ENCODE results near the gene IGFBP4. TPM values are rescaled to one million over a fixed set of nuclear protein-coding genes. Genes with fewer than 3 reads are reported as not detected.

The IGFBP4 gene
- total and polyA plus RNA-seq, 7 donors, result 30.3 to 440 (median 242) TPM

DNA sequence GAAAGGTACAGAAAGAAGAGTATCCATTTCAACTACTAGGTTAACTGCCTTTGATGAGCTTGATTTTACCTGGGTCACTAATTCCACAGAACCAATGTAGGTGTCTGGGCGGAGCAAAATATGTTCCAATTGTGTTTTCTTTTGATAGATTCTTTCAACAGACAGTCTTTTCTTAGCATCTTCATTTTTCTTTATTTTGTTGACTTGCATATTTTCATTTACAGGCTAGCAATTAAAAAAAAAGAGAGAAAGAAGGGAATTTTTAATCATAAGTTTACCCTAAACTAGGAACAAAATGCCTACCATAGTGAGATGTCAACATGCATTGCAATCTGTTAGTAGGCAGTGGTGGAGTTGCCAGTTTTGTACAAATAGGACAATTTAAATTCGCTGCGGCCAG is 26.6 kb upstream of the IGFBP4 start:
- no peaks in the 10 kb centered on the region for H3K36me3 ChIP-seq
- intact Hi-C loops (cut with DNase I), result loop anchor here (2.0 to 5.0 kb wide), 2 partner anchors 58 to 114 kb away; no protein-coding TSS in a partner anchor
- DNase-seq, result no peak
- H3K4me1 ChIP-seq, result peaks cover 0 to 17% (median 10%) of the 10 kb centered on the region in 4 donors
- no peaks in the 10 kb centered on the region for H3K9me3 ChIP-seq
- peak overlapping the region in 1 of 4 donors; percentile 59 for H3K4me3 ChIP-seq
- TF ChIP-seq EP300 (IDR thresholded peaks at IDR 0.05) (no peak), POLR2AphosphoS5 (IDR thresholded peaks at IDR 0.05) (no peak), POLR2A (IDR thresholded peaks at IDR 0.05) (no peak)
- TF ChIP-seq, protein P1, sequence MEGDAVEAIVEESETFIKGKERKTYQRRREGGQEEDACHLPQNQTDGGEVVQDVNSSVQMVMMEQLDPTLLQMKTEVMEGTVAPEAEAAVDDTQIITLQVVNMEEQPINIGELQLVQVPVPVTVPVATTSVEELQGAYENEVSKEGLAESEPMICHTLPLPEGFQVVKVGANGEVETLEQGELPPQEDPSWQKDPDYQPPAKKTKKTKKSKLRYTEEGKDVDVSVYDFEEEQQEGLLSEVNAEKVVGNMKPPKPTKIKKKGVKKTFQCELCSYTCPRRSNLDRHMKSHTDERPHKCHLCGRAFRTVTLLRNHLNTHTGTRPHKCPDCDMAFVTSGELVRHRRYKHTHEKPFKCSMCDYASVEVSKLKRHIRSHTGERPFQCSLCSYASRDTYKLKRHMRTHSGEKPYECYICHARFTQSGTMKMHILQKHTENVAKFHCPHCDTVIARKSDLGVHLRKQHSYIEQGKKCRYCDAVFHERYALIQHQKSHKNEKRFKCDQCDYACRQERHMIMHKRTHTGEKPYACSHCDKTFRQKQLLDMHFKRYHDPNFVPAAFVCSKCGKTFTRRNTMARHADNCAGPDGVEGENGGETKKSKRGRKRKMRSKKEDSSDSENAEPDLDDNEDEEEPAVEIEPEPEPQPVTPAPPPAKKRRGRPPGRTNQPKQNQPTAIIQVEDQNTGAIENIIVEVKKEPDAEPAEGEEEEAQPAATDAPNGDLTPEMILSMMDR (IDR thresholded peaks at IDR 0.05), result no peak
- 33 to 36% methylated on average over 3 of the region's 3 CpGs for WGBS, 2 donors
- H3K27me3 ChIP-seq, result no peaks in the 10 kb centered on the region
- H3K27ac ChIP-seq, result no peak overlapping the region

DNA sequence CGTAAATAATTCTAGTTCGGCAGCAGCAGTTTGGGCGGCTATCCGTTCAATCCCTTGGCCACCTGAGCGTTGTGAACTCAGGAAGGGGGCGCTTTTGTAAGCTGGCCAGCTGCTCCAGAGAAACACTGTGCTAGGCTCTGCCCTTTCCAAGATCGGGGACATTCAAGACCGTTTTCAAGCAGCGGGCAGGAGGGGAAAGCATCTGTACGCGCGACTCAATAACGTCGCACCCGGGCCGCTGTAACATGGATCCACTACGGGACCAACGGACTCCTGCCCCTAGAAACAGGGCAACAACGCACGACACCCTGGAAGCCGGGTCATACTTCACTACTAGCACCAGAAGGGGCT is 26.0 kb upstream of the IGFBP4 start:
- Histone ChIP-seq H3K4me1 (peaks cover 0 to 17% (median 10%) of the 10 kb centered on the region in 4 donors), H3K36me3 (no peaks in the 10 kb centered on the region), H3K4me3 (peak overlapping the region; percentile 33 to 59 (median 56)), H3K9me3 (no peaks in the 10 kb centered on the region), H3K27ac (peak overlapping the region in 2 of 4 donors; percentile 25 to 88), H3K27me3 (no peaks in the 10 kb centered on the region)
- no peak for TF ChIP-seq POLR2AphosphoS5 (IDR thresholded peaks at IDR 0.05)
- TF ChIP-seq, protein P1 (IDR thresholded peaks at IDR 0.05), result no peak
- no peak for TF ChIP-seq EP300 (IDR thresholded peaks at IDR 0.05)
- TF ChIP-seq POLR2A (IDR thresholded peaks at IDR 0.05), result no peak
- 0% methylated on average over 21 of the region's 21 CpGs for WGBS, 2 donors
- intact Hi-C loops (cut with DNase I), result loop anchor here (2.0 to 5.0 kb wide), 2 partner anchors 58 to 115 kb away; no protein-coding TSS in a partner anchor
- DNase-seq, result no peak

DNA sequence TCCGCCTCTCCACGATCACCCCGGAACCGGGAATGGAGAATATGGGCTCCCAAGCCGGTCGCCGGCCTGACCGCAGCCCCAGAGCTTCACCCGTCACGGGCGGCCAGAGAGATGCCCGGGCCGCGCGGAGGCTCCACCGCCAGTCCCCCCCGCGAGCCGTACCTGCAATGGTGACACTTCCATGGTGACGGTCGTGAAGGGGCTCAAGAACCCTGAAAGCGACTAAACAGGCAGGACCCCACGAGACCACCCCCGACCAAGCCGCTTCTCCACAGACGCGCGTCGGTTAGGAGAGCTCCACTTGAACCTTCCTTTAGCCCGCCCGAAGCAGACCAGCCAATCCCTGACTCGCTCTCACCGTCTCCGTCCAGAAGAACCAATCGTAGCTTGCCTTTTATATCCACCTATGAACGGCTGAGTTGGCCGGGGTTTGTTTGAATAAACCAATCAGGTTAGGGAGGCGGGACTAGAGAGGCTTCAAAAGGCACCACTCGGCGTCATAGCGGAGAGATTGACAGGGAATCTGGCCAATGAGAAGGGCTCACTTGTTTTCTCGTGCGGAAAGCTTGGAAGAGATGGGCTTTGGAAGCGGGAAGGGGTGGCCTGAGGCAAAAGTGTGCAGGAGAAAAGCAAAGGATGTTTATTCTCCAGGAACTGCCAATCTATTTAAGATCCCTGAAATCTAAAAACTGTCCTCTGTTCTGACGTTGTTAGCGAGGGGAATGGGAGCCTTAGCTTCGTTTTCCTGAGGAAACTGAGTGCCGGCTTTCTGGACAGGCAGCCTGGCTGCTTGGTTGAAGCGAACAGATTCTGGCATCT is 25.4 kb upstream of the IGFBP4 start, which contains the start of gene TOP2A:
Gene TOP2A, minus strand, starts transcription at position 288 of the 819 bp plus-strand sequence. Its CDS starts 105 bp downstream, at position 183.
- TF ChIP-seq EP300 (IDR thresholded peaks at IDR 0.05), result no peak
- peak in 1 of 4 donors; percentile 31 for TF ChIP-seq POLR2AphosphoS5 (IDR thresholded peaks at IDR 0.05)
- DNase-seq, result peak; percentile 99
- Histone ChIP-seq H3K4me1 (peaks cover 0 to 17% (median 10%) of the 10 kb centered on the region in 4 donors), H3K4me3 (peak within 1 kb of the TSS; percentile 36 to 59 (median 56)), H3K27ac (peak within 1 kb of the TSS; percentile 77 to 88 (median 80)), H3K36me3 (no peaks in the 10 kb centered on the region), H3K9me3 (no peaks in the 10 kb centered on the region), H3K27me3 (no peaks in the 10 kb centered on the region)
- intact Hi-C loops (cut with DNase I), result loop anchor here (2.0 to 5.0 kb wide), 2 partner anchors 59 to 116 kb away; no protein-coding TSS in a partner anchor
- WGBS, 2 donors, result 1% methylated on average over 49 of the region's 49 CpGs

DNA sequence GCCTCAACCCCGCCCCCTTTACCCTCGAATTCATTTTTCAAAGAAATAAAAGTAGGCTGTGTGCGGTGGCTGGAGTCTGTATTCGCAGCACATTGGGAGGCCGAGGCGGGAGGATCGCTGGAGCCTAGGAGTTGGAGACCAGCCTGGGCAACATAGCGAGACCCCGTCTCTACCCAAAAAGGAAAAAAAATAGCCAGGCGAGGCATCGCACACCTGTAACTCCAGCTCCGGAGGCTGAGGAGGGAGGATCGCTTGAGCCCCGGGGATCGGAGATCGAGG is 24.9 kb upstream of the IGFBP4 start:
- Histone ChIP-seq H3K4me3 (peak overlapping the region; percentile 36 to 59 (median 56)), H3K9me3 (no peaks in the 10 kb centered on the region), H3K27me3 (no peaks in the 10 kb centered on the region), H3K36me3 (no peaks in the 10 kb centered on the region), H3K27ac (peak overlapping the region; percentile 77 to 88 (median 80)), H3K4me1 (peaks cover 0 to 17% (median 10%) of the 10 kb centered on the region in 4 donors)
- no peak for DNase-seq
- WGBS, 2 donors, result 72 to 74% methylated on average over 16 of the region's 16 CpGs
- intact Hi-C loops (cut with DNase I), result loop anchor here (5.0 kb wide), 1 partner anchor 116 kb away; no protein-coding TSS in a partner anchor
- no peak for TF ChIP-seq EP300 (IDR thresholded peaks at IDR 0.05)
- TF ChIP-seq POLR2AphosphoS5 (IDR thresholded peaks at IDR 0.05), result no peak
- no peak for TF ChIP-seq POLR2A (IDR thresholded peaks at IDR 0.05)
- TF ChIP-seq, protein P1 (IDR thresholded peaks at IDR 0.05), result no peak

DNA sequence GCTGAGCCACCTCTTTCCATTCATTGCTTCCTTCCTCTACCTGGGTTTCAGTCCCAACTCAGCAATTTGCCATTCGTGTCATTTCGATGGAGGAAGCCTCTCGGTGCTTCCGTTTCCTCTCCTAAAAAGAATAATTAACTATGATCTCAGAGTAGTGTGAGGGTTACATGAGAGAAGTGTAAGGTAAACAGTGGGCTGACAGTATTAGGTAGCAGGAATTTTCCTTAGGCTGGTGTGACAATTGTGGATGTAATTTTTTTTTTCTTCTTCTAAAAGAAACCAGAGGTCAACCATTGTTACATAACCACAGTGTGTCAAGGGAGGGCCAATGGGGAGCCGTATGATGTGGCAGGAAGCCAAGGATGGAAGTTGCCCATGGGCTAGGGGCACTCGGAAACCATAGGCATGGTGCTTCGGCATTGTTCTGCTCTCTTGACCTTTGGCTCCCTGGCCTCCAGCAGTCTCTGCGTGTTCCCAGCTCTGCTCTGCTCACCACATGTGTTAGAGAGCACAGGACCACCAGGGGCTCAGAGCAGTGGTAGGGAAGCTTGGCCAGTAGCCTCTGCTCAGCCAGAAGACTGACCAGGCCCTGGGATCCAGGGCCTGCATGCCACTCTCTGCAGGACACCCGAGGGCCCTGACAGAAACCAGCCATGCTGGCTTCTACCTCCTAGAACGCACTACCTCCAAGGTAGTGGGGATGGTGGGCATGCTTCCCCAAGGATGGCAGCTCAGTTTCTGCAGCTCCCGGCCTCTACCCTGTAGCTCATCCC is 23.5 kb upstream of the IGFBP4 start:
- intact Hi-C loops (cut with DNase I), result loop anchor here (5.0 kb wide), 1 partner anchor 117 kb away; no protein-coding TSS in a partner anchor
- no peak for DNase-seq
- Histone ChIP-seq H3K27ac (no peak overlapping the region), H3K4me3 (no peak overlapping the region), H3K36me3 (no peaks in the 10 kb centered on the region), H3K27me3 (no peaks in the 10 kb centered on the region), H3K4me1 (peaks cover 0 to 17% (median 10%) of the 10 kb centered on the region in 4 donors), H3K9me3 (no peaks in the 10 kb centered on the region)
- 60 to 69% methylated on average over 11 of the region's 11 CpGs for WGBS, 2 donors
- TF ChIP-seq POLR2A (IDR thresholded peaks at IDR 0.05) (no peak), POLR2AphosphoS5 (IDR thresholded peaks at IDR 0.05) (no peak), EP300 (IDR thresholded peaks at IDR 0.05) (no peak)
- TF ChIP-seq, protein P1 (IDR thresholded peaks at IDR 0.05), result no peak

Data from sigmoid colon (tissue), 7 donors.